CD4-positive, alpha-beta T cell treated with Interleukin-6 for 4 hours (primary cell): Measurements from ENCODE around the gene BCO2.
"Not testable (repeated sequence)": the region's sequence is repeated elsewhere in the genome, so short reads cannot be mapped to it uniquely, and the experiment has no call there.

ENCODE experiments used
- DNase-seq: peaks from one replicate; pipeline ENCODE4 v3.0.0-alpha.2; 2020; ENCODE audit warnings: mixed read lengths

The BCO2 gene, protein sequence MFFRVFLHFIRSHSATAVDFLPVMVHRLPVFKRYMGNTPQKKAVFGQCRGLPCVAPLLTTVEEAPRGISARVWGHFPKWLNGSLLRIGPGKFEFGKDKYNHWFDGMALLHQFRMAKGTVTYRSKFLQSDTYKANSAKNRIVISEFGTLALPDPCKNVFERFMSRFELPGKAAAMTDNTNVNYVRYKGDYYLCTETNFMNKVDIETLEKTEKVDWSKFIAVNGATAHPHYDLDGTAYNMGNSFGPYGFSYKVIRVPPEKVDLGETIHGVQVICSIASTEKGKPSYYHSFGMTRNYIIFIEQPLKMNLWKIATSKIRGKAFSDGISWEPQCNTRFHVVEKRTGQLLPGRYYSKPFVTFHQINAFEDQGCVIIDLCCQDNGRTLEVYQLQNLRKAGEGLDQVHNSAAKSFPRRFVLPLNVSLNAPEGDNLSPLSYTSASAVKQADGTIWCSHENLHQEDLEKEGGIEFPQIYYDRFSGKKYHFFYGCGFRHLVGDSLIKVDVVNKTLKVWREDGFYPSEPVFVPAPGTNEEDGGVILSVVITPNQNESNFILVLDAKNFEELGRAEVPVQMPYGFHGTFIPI

DNA sequence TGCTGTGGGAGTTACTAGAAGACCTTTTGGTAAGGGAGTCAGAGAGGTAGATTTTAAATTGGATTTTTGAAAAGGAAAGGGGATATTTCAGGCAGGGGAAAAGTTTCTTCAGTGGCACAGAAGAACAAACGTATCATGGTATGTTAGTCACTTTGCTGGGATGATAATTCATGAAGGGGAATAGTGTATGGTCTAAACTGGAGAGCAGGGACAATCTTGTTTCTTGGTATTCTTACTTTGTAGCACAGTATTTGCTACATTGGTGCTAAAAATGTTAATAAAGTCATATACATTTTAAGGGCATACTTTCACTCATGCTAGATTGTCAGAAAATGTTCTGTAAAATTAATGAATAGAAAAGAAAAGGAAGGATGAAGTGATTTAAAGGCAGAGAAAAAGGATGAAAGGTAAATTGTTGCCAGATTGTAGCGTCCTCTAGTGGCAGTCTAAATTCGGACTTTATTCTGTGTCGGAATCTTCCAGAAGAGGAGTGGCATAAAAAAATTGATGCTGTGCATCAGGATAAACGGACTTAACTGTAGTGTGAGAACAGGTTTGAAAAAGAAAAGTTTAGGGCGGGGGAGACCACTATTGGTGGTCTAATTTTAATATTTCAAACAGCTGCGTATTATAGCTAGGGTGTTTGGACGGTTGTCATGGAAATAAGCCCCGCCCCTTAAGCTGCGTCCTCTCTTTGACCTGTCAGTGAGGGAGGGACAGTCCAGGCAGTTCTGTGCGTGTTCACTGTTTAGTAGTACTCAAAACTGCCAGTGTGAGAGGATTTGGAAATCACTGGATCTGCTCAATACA, at the start of gene BCO2:
TSS of gene BCO2 (plus strand) at position 724 of the 810 bp plus-strand sequence. CDS start 90 bp downstream, outside the sequence.
- DNase-seq = peak; percentile 39

GRCh38 chr11:112127056-112127455, 48.3 kb upstream of the BCO2 start:
- no peak for DNase-seq

GRCh38 chr11:112128483-112129121, 46.7 kb upstream of the BCO2 start:
- no peak for DNase-seq

- no peak for DNase-seq
These were observed 45.7 kb upstream of the BCO2 start for GRCh38 chr11:112129656-112130055.

- DNase-seq = no peak
These were observed 42.6 kb upstream of the BCO2 start for GRCh38 chr11:112132737-112133136.

DNA sequence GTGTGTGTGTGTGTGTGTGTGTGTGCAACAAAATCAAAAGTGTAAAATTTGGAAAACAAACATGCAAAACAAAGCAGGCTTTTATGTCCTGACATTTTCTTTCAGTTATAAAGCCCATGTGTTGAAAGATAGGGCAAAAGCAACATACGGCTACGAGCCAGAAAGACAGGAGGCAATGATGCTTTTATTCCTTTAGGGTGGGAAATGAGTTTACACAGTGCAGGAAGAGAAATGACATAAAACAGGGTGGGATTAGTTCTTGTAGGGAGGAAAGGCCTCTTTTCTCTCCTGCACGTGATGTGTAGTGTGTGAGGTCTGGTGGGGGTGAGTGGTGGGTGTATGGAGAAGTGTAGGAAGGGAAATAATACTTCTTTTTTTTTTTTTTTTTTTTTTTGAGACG, 40.8 kb upstream of the BCO2 start:
- no peak for DNase-seq

DNA sequence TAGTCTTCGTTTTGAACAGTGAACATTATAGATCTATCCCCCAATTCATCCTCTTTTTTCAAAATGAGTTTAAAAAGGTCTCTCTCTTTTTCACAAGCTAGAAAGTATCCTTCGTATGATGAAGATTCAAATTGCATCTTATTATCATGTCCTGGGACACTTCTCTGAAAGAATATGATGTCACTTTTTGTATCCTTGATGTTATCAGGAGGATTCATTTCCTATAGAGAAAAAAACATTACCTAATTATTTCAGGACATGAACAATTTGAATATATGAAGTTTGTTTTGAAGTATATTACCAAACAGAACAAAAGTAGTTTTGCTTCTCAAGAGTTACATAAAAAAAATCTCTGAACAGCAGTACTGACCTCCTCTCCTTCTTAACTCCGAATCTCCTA, 31.7 kb upstream of the BCO2 start:
- DNase-seq = no peak

DNA sequence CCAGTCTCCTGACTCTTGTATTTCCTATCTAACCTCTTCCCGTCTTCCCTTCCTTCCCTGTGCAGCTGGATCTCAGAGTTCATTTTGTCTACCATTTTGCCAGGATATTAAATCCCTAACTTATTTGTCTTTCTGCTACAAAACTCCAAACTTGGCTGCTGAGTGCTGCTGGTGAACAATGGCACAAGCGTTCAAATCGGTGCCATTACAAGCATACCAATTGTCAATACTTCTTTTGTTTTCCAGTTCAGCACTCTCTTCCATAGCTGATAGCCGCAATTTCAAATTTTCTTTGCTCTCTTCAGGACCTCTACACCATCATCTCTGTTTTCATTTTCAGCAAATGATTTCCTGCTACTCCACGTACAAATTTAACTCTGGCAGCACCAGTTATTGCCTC, 24.8 kb upstream of the BCO2 start:
- no peak for DNase-seq

DNA sequence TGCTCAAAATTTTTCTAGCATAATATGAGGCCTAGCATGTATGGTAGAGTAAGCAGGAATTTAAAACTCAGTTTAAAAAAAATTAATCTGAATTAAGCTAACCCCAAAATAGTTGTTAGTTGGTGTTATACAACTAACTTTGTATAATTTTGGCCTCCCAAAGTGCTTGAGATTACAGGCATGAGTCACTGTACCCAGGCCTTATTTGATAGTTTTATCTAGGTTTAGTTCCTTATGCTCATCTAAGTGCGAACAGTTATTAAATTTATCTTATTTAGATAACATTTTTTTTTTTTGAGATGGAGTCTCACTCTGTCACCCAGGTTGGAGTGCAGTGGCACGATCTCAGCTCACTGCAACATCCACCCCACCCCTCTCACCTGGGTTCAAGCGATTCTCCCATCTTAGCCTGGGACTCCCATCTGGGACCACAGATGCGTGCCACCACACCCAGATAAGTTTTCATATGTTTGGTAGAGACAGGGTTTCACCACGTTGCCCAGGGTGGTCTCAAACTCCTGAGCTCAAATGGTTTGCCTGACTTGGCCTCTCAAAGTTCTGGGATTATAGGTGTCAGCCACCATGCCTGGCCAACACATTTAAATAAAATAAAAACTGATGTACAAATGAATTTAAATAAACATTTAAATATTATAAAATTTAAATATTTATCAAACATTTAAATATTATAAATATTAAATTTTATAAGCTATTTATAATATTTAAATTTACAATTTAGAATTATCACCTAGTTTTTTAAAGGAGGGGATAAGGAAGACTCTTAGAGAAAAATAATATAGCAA, 19.0 kb upstream of the BCO2 start:
- DNase-seq = no peak

DNA sequence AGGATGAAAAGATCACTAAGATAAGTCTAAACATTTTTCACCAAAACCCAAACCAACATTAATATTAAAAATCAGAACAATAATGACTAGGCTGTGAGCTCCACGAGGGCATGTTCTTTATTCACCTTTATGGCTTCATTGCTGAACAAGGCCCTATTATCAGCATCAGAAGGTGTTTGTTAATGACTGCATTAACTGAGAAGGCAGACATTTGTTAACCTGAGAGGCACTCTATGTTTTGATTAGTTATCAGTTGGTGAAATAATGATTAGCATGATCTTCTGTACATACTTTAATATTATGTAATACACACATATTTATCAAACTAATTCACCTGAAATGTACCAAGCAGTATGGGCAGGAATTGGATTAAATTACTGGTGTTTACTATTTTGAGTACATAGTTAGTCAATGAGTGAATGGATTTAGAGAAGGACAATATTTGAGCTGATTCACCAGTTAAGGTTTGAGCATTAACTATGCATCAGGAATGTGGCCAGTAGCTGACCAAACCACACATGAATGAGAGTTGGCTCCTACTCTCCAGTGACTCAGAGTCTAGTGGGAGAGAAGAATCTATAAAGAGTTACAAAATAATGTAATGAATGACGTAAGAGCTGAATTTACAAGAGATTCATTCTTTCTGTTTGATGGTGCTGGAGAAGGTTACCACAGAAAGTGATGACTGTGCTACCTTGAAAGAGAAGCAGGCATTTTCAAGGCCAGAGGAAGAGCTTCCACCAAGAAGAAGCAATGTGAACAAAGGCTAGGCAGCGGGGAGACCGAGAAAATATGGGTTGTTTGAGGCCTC, 18.2 kb upstream of the BCO2 start:
- no peak for DNase-seq

DNA sequence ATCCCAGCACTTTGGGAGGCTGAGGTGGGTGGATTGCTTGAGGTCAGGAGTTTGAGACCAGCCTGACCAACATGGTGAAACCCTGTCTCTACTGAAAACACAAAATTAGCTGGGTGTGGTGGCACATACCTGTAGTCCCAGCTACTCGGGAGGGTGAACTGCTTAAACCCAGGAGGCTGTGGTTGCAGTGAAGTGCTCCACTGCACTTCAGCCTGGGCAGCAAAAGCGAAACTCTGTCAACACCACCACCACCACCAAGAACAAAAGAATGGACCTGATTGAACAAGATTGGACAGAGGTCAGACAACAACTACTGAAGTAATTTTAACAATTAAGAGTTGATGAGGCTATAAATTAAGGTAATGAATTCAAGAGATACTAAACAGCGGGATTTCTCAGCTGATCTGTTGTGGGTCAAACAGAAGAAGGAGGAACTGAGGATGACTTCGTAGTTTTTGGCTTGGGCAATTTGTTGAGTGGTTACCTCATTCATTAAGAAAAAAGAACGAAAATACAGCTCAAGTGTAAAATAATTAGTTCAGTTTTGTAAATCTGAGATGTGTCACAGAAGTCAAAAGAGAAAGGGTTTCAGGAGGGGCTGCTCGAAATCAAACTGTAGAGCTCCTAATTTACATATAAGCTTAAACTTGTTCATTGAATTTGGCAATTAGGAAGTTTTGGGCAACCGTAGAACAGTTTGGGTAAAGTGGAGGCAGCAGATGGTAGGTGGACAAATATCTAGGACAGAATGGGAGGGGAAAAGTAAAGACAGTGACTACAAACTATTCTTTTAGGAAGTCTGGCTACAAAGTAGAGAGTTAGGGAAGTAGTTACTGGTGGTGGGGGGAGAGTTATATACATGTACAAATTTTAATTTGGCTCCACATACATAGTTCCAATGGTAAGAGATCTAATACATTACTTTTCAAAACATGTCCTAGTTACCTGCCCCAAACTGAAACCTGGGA, 15.9 kb upstream of the BCO2 start:
- DNase-seq = no peak

DNA sequence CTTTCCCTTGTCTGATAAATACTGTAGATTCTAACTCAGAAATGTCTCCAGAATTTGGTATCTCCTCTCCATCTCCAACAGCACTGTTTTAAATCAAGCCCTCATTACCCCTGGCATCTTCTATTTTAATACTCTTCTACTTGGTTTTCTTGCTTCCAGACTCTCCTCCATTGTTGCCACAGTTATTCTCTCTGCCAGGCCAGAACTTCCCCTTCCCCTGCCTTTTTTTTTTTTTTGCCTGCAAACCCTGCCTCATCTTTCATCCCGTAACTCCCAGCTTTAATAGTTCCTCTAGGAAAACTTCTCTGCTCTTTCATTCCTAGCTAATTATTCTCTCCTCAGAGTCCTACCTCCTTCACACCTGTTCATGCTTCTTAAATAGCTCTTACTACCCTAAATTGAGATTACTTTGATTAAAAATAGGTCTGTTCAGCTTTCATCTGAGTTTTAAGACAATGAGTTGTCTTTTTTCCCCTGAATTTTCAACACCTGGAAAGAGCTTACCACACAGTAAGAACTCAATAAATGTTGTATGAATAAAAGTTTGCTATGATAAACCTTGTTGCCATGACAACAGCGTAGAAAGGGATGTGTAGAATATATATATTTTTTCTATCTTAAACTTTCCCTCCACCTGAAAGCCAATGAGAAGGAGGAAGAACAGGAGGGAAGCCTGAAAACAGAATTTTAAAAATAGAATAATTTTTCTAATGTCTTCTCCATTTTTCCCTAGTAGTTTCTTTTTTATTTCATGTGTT, 15.0 kb upstream of the BCO2 start:
- DNase-seq = no peak

DNA sequence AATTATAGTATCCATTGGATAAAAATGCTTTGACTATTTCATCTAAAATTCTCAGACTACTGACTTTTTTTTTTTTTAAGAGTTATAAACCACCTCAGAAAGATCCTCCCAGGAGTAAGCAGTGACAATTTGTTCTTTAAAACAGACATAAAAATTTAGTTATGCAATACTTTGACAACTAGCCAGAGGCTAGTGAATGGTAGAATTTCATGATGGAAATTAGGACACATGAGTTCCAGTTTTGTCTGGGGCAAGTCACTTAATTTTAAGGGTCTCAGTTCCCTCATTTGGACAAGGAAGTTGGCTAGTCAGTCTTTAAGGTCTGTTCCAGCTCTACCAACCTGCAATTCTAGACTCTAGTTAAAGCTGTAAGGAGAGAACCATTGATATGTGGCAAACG, 14.3 kb upstream of the BCO2 start:
- no peak for DNase-seq

DNA sequence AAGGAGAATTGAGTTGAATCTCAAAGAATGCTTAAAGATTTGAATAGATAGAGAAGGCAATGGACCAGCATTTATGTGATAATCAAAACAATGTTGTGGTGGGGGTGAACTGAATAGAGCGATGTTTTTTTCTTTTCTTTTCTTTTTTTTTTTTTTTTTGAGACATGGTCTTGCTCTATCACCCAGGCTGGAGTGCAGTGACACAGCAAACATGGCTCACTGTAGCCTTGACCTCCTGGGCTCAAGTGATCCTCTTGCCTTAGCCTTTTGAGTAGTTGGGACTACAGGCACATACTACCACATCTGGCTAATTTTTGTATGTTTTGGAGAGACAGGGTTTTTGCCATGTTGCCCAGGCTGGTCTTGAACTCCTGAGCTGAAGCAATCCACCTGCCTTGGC, 13.1 kb upstream of the BCO2 start:
- not testable (repeated sequence) for DNase-seq

DNA sequence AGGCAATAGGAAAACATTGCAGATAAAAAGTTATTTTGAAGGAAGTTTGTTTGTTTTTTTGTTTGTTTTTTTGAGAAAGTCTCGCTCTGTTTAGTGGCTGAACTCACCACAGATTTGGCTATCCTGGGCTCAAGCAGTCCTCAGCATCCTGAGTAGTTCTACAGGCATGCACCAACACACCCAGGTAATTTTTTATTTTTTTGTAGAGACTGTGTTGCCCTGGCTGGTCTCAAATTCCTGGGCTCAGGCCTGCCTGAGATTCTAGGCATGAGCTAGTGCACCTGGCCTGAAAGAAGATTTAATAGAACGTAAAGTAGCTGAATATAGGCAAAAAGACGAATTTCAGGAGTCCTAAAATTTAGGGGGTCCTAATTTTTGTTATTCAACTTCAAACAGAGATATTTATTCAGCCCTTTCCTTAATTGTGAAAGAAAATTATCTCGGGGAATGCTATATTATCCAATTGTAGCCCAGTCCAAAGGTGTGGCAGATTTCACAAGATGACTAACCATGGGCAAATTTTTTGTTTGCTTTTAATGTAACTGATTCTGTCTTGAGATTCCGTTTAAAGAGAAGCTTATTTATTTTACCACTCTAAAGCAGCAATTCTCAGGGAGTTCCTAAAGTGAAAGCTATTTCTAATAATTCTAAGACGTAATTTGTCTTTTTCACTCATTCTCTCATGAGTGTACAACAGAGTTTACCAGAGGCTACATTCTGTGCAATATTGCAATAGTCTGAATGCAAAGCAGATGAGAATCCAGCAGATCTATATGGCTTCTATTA, 12.4 kb upstream of the BCO2 start:
- no peak for DNase-seq

GRCh38 chr11:112163875-112164685, 11.2 kb upstream of the BCO2 start, which contains the start of gene IL18:
IL18 (minus strand) TSS chr11:112164094; CDS start chr11:112155053, 9,041 bp downstream.
- DNase-seq = no peak

DNA sequence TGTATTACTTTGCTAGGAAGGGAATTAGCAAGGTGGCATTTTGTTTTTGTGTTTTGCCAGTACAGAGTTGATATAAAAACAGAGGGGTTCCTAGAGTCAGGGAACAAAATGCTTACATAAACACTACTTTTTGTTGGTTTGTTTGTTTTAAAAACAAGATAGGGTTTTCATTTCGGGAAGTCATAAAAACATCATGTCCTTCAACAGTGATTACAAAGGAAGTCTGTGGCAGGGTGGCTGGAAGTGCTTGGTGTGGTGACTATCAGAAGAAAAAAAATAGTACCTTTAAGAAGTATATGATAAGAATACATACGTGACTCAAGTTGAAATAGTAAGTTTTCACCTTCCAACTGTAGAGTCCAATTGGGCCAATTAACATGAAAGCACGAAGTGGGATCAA, 10.3 kb upstream of the BCO2 start:
- DNase-seq = no peak

DNA sequence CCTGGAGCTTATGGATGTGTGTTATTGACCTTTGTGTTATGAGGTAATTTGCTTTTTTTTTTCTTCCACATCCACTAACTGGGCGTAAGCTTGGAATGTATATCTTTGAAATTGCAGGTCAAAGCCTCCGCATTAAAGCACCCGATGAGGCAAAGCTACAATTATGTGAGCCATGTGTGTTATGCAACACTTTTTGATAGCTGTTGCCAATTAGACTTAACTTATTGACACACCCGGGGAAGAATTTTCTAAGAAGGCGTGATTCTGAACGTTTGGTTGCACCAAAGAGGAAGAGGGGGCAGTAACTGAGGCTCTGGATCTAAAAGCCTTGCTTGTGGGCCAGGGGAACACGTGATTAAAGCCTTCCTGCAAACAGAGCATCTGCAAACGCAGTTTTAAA, 8.8 kb upstream of the BCO2 start:
- DNase-seq = no peak
